GF-D8 (cell line): Measurements from ENCODE around the gene LCN15.
A peak's percentile ranks its signal among the peaks of the same experiment; 100 is the strongest.

Experiments
- DNase-seq: peaks from one replicate; lab custom pipeline; 2025; lab: John Stamatoyannopoulos, UW

The LCN15 gene

GRCh38 chr9:136740971-136741882 is 23.1 kb downstream of the LCN15 start:
- no peak for DNase-seq

DNA sequence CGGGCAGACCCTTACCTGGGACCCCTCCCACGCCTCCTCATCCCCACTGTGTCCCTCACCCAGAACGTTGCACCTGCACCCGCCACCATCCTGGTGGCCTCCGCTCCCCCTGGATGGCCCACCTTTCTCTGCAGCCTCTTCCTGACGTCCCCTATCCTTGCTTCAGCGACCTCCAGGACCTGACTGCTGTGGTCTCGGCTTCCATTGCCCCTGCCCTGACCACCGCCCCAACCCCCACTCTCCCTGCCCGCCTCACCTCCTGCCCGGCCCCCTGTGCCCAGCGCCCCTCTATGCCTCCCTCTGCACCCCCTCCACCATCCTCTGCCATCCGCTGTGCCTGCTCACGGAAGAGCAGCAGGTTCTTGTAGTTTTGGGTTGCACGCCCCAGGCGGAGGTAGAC is 23.8 kb downstream of the LCN15 start:
- DNase-seq, result no peak

DNA sequence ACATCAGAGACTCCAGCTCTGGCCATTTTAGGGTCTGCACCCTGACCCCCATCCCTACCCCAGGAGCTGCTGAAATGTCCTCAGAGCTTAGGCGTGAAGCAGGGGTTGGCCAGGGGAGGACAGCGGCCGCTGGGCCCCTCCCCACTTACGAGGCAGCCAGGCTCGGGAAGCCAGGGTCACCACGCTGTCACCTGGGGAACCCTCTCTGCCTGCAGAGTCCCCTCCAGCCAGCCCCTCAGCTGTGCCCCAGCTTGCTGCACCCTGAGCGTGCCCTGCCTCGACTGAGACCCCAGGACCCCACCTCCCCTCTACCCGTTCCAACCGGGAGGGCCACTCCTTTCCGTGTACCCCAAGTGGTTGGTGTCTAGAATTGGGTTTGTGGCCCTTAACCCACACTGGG is 24.2 kb downstream of the LCN15 start:
- no peak for DNase-seq

GRCh38 chr9:136739509-136739908 is 24.8 kb downstream of the LCN15 start:
- DNase-seq, result no peak

DNA sequence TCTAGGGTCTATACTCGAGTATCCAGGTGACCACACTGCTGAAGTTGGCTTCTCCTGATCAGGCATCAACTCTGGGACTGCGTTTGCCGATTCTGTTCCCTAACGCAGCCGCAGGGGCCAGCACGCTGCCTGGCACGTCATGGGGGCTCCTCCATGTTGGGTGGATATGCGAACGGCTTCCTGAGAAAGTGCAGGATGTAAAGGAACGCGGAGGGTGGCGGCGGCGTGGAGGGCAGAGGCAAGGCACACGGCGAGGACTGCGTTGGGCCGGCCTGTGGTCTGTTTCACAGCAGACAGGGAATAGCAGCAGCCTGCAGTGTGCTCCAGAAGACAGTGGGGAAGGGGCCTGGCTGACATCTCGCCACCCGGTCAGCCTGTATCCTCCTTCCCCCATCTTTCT is 25.4 kb downstream of the LCN15 start:
- DNase-seq, result no peak

- no peak for DNase-seq
Observed at GRCh38 chr9:136735812-136736480, 28.4 kb downstream of the LCN15 start.

- DNase-seq, result no peak
Observed at GRCh38 chr9:136734837-136735496, 29.4 kb downstream of the LCN15 start.

- no peak for DNase-seq
Observed at GRCh38 chr9:136733611-136734010, 30.7 kb downstream of the LCN15 start.

- no peak for DNase-seq
Observed at GRCh38 chr9:136732444-136733178, 31.7 kb downstream of the LCN15 start.

- DNase-seq, result no peak
Observed at GRCh38 chr9:136729926-136730325, 34.4 kb downstream of the LCN15 start.

DNA sequence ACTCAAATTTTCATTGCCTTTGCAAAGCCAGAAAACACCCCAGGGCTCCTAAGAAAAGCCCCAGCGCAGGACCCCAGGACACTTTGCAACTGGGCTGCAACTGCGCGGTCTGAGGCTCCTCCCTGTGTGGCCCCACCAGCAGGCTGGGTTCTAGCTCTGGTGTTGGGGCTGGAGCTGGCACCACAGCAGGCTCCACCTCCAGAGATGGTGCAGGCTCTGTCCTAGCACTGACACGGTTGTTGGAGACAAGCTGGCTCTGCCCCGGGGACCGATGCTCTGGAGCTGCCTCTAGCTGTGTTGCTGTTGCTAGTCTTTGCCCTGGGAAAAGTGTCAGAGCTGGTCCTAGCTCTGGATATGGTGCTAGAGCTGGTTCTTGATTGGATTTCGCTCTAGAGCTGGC is 35.2 kb downstream of the LCN15 start:
- DNase-seq, result peak; percentile 18

DNA sequence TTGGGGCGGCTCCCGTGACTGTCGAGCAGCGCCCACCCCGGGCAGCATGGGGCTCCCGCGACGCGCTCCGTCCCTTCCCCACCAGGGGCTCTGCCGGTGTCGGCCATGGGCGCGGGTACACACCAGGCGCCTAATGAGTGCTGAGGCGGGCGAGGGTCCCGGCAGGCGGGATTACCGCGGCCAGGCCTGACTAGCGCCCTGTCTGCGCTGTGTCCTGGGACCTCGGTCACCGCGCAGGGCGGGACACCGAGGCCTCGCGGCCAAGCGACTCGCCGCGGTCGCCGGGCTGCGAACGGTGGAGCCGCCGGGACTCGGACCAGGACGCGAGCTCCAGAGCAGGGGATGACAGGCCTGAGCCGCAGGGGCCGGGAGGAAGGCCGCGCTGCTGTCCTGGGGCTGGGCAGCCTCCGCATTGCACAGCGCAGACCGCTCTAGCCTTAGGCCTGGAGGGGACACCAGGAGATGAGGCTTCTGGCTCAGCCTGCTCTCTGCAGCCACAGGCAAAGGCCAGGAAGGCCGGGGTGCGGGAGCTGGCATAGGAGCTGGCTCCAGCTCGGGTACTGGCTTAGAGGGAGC is 35.7 kb downstream of the LCN15 start:
- DNase-seq, result no peak

DNA sequence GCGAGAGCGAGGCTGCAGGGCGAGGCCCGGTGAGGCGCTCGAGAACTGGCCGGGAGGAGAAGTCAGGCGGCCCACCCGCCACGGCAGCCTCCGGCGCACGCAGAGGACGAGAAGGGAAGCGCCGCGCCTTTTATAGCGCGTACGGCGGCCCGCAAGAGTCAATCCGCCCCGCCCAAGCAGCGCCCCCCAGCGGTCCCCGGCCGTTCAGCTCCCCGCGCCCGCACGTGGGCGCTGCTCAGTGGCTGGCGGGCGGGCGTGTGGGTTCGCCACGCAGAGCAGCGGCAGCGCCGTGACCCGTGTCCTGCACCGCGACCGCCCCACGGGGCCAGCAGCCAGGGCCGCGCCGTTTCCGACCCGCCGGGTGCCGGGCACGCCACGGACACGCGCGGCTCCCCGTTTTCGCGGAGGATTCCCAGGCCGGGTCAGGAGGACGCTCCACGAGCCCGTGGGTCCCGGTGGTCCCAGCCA is 36.2 kb downstream of the LCN15 start:
- peak; percentile 45 for DNase-seq

- no peak for DNase-seq
Observed at GRCh38 chr9:136726631-136727191, 37.6 kb downstream of the LCN15 start.

- no peak for DNase-seq
Observed at GRCh38 chr9:136726118-136726517, 38.2 kb downstream of the LCN15 start.

DNA sequence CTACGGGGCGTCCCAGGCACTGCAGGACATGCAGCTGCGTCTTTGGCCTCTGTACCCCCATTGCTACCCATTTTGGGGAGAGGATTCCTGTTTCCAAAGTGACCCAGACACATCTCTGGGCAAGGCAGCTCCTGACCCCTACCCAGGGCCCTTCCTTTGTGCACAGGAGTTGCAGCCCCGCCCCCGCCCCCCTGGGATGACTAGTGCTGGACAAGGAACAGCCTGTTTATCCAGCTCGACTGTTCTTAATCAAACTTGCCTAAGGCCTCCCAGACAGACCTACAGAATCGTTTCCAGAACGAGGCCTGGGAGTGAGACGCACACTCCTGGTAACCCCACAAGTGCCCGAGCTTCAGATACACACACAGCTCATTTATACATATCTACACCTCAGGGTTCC is 38.7 kb downstream of the LCN15 start:
- no peak for DNase-seq

- DNase-seq, result no peak
Observed at GRCh38 chr9:136724772-136725171, 39.5 kb downstream of the LCN15 start.

GRCh38 chr9:136723989-136724388 is 40.3 kb downstream of the LCN15 start:
- DNase-seq, result no peak

DNA sequence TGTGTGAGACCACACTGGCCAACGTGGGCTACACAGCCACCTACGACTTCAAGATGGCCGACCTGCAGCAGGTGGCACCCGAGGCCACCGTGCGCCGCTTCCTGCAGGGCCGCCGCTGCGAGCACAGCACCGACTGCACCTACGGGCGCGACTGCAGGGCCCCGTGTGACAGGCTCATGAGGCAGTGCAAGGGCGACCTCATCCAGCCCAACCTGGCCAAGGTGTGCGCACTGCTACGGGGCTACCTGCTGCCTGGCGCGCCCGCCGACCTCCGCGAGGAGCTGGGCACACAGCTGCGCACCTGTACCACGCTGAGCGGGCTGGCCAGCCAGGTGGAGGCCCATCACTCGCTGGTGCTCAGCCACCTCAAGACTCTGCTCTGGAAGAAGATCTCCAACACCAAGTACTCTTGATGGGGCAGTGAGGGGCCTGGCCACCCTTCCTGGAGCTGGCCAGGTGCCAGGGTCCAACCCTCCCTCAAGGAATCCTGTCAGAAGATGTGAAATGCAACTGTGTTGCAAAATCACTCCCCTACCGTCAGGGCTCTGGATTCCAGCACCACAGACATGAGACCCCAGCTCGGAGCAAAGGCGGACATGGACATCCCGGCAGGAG is 40.8 kb downstream of the LCN15 start:
- DNase-seq, result no peak

DNA sequence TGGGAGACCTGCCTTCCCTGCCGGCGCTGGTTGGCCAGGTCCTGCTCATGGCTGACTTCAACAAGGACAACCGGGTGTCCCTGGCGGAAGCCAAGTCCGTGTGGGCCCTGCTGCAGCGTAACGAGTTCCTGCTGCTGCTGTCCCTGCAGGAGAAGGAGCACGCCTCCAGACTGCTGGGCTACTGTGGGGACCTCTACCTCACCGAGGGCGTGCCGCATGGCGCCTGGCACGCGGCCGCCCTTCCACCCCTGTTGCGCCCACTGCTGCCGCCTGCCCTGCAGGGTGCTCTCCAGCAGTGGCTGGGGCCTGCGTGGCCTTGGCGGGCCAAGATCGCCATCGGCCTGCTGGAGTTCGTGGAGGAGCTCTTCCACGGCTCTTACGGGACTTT is 41.4 kb downstream of the LCN15 start:
- DNase-seq, result no peak
